Adrenal gland (tissue), 12 donors: Measurements from ENCODE around the gene RASAL1. TPM values are rescaled to one million over a fixed set of nuclear protein-coding genes. Genes with fewer than 3 reads are reported as not detected.
A peak's percentile ranks its signal among the peaks of the same experiment; 100 is the strongest.

Experiments used
- DNase-seq, 7 donors: peaks; one replicate each; pipeline ENCODE4 v3.0.0-alpha.2; 2019 to 2020
- H3K27ac ChIP-seq, 5 donors: fragments of 200-600 bp; sonication (generic) in 4 of 5; 1 replicate in 3 of 5; 2 replicates in 2 of 5; pipeline versions ENCODE4 v1.5.1 to v1.8.0; 2016 to 2020; ENCODE audit warnings: mild to moderate bottlenecking in 1 of 5
- H3K27me3 ChIP-seq: fragments of 200-600 bp; 2 replicates; pipeline ENCODE4 v1.8.0; 2021
- H3K36me3 ChIP-seq, 2 donors: fragments of 200-600 bp; replicated peaks in 1 of 2; 1 replicate in 1 of 2; 2 replicates in 1 of 2; pipeline versions ENCODE4 v1.5.1 to v1.8.0; 2018 to 2022
- H3K4me1 ChIP-seq, 2 donors: fragments of 200-600 bp; replicated peaks in 1 of 2; 1 replicate in 1 of 2; 2 replicates in 1 of 2; pipeline versions ENCODE4 v1.5.1 to v1.8.0; 2018 to 2021
- H3K4me3 ChIP-seq, 4 donors: fragments of 200-600 bp; sonication (generic) in 3 of 4; one replicate each; pipeline ENCODE4 v1.5.1; 2016 to 2018
- H3K9me3 ChIP-seq, 3 donors: fragments of 200-600 bp; sonication (generic) in 1 of 3; replicated peaks in 1 of 3; 1 replicate in 2 of 3; 2 replicates in 1 of 3; pipeline versions ENCODE4 v1.5.1 to v1.8.0; 2016 to 2021
- CTCF ChIP-seq, 6 experiments: fragments of 450-650 bp in 4 of 6; fragments of 200-600 bp in 2 of 6; sonication (generic) in 1 of 6; IDR thresholded peaks; 1 replicate in 5 of 6; 2 replicates in 1 of 6; pipeline versions ENCODE4 v1.5.1 to v1.8.0; 2016 to 2021; ENCODE audit warnings: antibody characterized with exemption in 6 of 6, mild to moderate bottlenecking in 2 of 6, moderate library complexity in 1 of 6
- POLR2A ChIP-seq, 2 donors: fragments of 450-650 bp; IDR thresholded peaks; one replicate each; pipeline ENCODE4 v1.6.1; 2017; ENCODE audit warnings: antibody characterized with exemption in 2 of 2, mild to moderate bottlenecking in 2 of 2, moderate library complexity in 1 of 2
- WGBS, 4 donors: extraction: QIAGEN DNeasy Blood & Tissue Kit in 2 of 4; methylation state at CpG; one replicate each; pipeline versions ENCODE4 v1.1.5 to v1.1.7; 2013 to 2017; 5-methylcytosine and 5-hydroxymethylcytosine counted together
- intact Hi-C, 2 donors: fragments of 100-400 bp; cut with DNase I; formaldehyde crosslinking; loops; one replicate each; pipeline versions ENCODE4 v1.14.1 to v1.15.0; 2022 to 2023
- polyA plus RNA-seq, 3 donors: library from polyadenylated mRNA; stranded (reverse); fragments of 200-250 nt in 2 of 3; fragments of 350-450 nt in 1 of 3; fragmentation: Illumina TruSeq in 1 of 3; extraction: RNeasy Lipid Tissue Mini Kit (QIAGEN cat#74804) in 1 of 3; gene quantifications; one replicate each; pipeline ENCODE4 v1.2.3, GENCODE V29; 2013 to 2014
- total RNA-seq, 9 donors: library from RNA; depleted of rRNA in 4 of 9; stranded (reverse); fragments of >200 nt in 4 of 9; fragments of 120-200 nt in 1 of 9; fragmentation: NEBNext Ultra II Directional in 1 of 9; extraction: Animal tissue kit (Norgen Biotek cat#: 25700) in 1 of 9; gene quantifications; one replicate each; pipeline versions ENCODE4 v1.1.0 to v1.2.4, GENCODE V29; 2013 to 2023
- donor health status: healthy with polysubstance abuse.
- donor health status: Bipolar disorder and iron deficiency.
- donor health status: DM: yes; HTN: yes; CAD: no.
- donor health status: DM: no; HTN: no; CAD: no.
- donor health status: DM: no; HTN: no; CAD: no.
- donor health status: DM: yes; HTN: yes; CAD: no.

The RASAL1 gene
- total and polyA plus RNA-seq, 12 donors = 22.6 to 90.4 (median 43.3) TPM

- Histone ChIP-seq H3K4me3 (no peak overlapping the region), H3K36me3 (no peaks in the 10 kb centered on the region), H3K9me3 (no peaks in the 10 kb centered on the region), H3K27ac (no peak overlapping the region), H3K27me3 (no peaks in the 10 kb centered on the region), H3K4me1 (peaks cover 0 to 4% of the 10 kb centered on the region in 2 donors)
- TF ChIP-seq POLR2A (IDR thresholded peaks at IDR 0.05) (no peak), CTCF (IDR thresholded peaks at IDR 0.05) (no peak)
- 21 to 37% (median 27%) methylated on average over 10 to 31 of the region's 31 CpGs for WGBS, 4 donors
- intact Hi-C loops = loop anchor here in 1 of 2 donors (5.0 kb wide), 1 partner anchor 36 kb away; the partner anchor contains the start of gene DTX1
- peak in 2 of 7 donors; percentile 40 to 42 for DNase-seq
These were observed 42.8 kb downstream of the RASAL1 start for GRCh38 chr12:113092607-113093408.

GRCh38 chr12:113091506-113091905, 44.1 kb downstream of the RASAL1 start:
- intact Hi-C loops = loop anchor here in 1 of 2 donors (5.0 kb wide), 1 partner anchor 34 kb away; the partner anchor contains the start of gene DTX1
- Histone ChIP-seq H3K4me1 (peaks cover 0 to 4% of the 10 kb centered on the region in 2 donors), H3K27ac (no peak overlapping the region), H3K4me3 (no peak overlapping the region), H3K27me3 (no peaks in the 10 kb centered on the region), H3K9me3 (no peaks in the 10 kb centered on the region), H3K36me3 (no peaks in the 10 kb centered on the region)
- 28 to 85% (median 59%) methylated on average over 3 of the region's 3 CpGs for WGBS, 4 donors
- TF ChIP-seq CTCF (IDR thresholded peaks at IDR 0.05) (no peak), POLR2A (IDR thresholded peaks at IDR 0.05) (no peak)
- no peak for DNase-seq

- peaks cover 0 to 4% of the 10 kb centered on the region in 2 donors for H3K4me1 ChIP-seq
- WGBS, 4 donors = 69 to 88% (median 75%) methylated on average over 7 to 21 of the region's 21 CpGs
- no peak overlapping the region for H3K4me3 ChIP-seq
- no peaks in the 10 kb centered on the region for H3K36me3 ChIP-seq
- DNase-seq = peak in 2 of 7 donors; percentile 14 to 35
- intact Hi-C loops = loop anchor here in 1 of 2 donors (5.0 kb wide), 1 partner anchor 33 kb away; the partner anchor contains the start of gene DTX1
- TF ChIP-seq CTCF (IDR thresholded peaks at IDR 0.05) = no peak
- TF ChIP-seq POLR2A (IDR thresholded peaks at IDR 0.05) = no peak
- no peaks in the 10 kb centered on the region for H3K9me3 ChIP-seq
- H3K27me3 ChIP-seq = no peaks in the 10 kb centered on the region
- no peak overlapping the region for H3K27ac ChIP-seq
These were observed 44.8 kb downstream of the RASAL1 start for GRCh38 chr12:113090740-113091139.

- no peak overlapping the region for H3K27ac ChIP-seq
- H3K4me1 ChIP-seq = peaks cover 0 to 4% of the 10 kb centered on the region in 2 donors
- no peak overlapping the region for H3K4me3 ChIP-seq
- no peaks in the 10 kb centered on the region for H3K27me3 ChIP-seq
- TF ChIP-seq POLR2A (IDR thresholded peaks at IDR 0.05) (no peak), CTCF (IDR thresholded peaks at IDR 0.05) (no peak)
- intact Hi-C loops = loop anchor here in 1 of 2 donors (5.0 kb wide), 1 partner anchor 33 kb away; the partner anchor contains the start of gene DTX1
- no peaks in the 10 kb centered on the region for H3K36me3 ChIP-seq
- no peaks in the 10 kb centered on the region for H3K9me3 ChIP-seq
- no peak for DNase-seq
These were observed 45.7 kb downstream of the RASAL1 start for GRCh38 chr12:113089839-113090238.
